GM19193 (cell line): Measurements from ENCODE around the gene OR2M4.

Experiments used
- POLR2A ChIP-seq: IDR thresholded peaks from 4 replicates; pipeline ENCODE4 v1.6.1; 2011; ENCODE audit not compliant: insufficient read depth, insufficient read length; ENCODE audit errors: extremely low read depth

Gene OR2M4

GRCh38 chr1:248231117-248231516 lies at the start of gene OR2M4:
TSS of gene OR2M4 (plus strand) at chr1:248231417. CDS start at chr1:248238929, 7,512 bp downstream.
- TF ChIP-seq POLR2A, result no peak

GRCh38 chr1:248183996-248184395 lies 47.2 kb upstream of the OR2M4 start:
- TF ChIP-seq POLR2A, result no peak

- no peak for TF ChIP-seq POLR2A
Measured at GRCh38 chr1:248187363-248187762, 43.9 kb upstream of the OR2M4 start.

- no peak for TF ChIP-seq POLR2A
Measured at GRCh38 chr1:248189026-248189425, 42.2 kb upstream of the OR2M4 start.

- TF ChIP-seq POLR2A, result no peak
Measured at GRCh38 chr1:248194117-248194516, 37.1 kb upstream of the OR2M4 start.

- no peak for TF ChIP-seq POLR2A
Measured at GRCh38 chr1:248196965-248197364, 34.3 kb upstream of the OR2M4 start, which contains the start of gene OR2M3. TSS of gene OR2M3 (plus strand) at chr1:248197265. CDS start at chr1:248203068, 5,803 bp downstream.

- no peak for TF ChIP-seq POLR2A
Measured at GRCh38 chr1:248215880-248216279, 15.3 kb upstream of the OR2M4 start.

GRCh38 chr1:248225537-248225936 lies 5.7 kb upstream of the OR2M4 start:
- no peak for TF ChIP-seq POLR2A

- TF ChIP-seq POLR2A, result no peak
Measured at GRCh38 chr1:248229360-248229908, 1.8 kb upstream of the OR2M4 start.

GRCh38 chr1:248239478-248239877 lies 8.3 kb downstream of the OR2M4 start:
- no peak for TF ChIP-seq POLR2A

GRCh38 chr1:248243204-248243603 lies 12.0 kb downstream of the OR2M4 start:
- no peak for TF ChIP-seq POLR2A

- no peak for TF ChIP-seq POLR2A
Measured at GRCh38 chr1:248268178-248268577, 37.0 kb downstream of the OR2M4 start.

GRCh38 chr1:248277876-248278275 lies 46.7 kb downstream of the OR2M4 start, which contains the start of gene OR2T33:
TSS of gene OR2T33 (minus strand) at chr1:248277976. CDS start at chr1:248273814, 4,162 bp downstream.
- TF ChIP-seq POLR2A, result no peak

GRCh38 chr1:248288391-248288790 lies 57.2 kb downstream of the OR2M4 start:
- TF ChIP-seq POLR2A, result no peak
